GM18867 (cell line): ENCODE data around the gene TIMM22.

ENCODE experiments used
- ATAC-seq: cut with Tn5 transposase; IDR thresholded peaks from one replicate; pipeline ENCODE4 v1.9.1; 2021; ENCODE audit warnings: mild to moderate bottlenecking, moderate library complexity; ENCODE audit not compliant: unreplicated experiment

The TIMM22 gene

DNA sequence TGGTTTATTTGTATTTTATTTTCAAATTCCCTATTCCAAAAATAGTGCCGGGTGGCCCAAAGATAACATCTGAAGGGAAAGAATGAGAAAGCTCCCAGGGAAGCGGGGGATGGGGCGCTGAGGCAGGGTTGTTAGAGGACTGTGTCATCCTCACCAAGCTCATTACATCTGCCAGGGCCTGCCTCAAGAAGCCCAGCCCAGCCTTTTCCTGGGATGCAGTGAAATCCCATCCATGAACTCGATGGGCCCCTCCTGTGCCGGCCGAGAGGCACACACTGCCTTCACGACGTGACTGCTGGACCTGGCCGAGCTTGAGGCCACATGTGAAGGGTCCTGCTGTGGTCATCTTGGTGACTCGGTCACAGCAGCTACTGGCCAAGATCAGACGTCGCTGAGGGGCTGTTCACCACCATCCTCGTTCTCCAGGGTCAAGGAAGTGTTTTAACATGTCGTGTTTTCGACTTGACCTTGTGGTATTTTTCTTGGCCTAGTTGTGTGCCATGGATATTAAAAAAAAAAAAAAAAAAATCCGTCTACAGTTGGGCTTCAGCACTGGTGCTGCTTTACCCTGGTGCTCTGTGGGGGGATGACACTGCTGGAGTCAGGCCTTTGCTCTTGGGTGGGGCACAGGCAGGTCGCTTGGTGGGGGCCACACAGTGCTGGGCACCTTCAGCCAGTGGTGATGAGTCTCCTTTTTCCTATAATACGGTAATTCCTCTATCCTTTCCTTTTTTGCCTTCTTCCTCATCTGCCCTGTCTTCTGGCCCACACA lies 4.9 kb downstream of the TIMM22 start:
- no peak for ATAC-seq

DNA sequence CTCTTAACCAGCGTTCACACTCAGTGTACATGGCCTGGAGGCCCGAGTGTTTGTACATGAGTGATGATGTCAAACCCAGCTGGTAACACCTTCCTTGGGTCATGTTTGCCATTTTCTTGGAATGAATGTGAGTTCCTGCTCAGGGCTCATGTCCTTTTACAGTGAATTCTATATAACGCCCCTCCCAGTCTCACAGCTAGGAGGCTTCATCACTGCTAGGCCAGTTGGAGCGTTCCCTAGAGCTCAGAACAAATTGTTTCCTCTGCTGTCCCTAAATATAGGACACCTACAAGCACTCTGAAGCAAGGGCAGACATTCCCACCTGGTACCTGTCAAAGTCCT lies 5.5 kb downstream of the TIMM22 start:
- ATAC-seq = no peak

DNA sequence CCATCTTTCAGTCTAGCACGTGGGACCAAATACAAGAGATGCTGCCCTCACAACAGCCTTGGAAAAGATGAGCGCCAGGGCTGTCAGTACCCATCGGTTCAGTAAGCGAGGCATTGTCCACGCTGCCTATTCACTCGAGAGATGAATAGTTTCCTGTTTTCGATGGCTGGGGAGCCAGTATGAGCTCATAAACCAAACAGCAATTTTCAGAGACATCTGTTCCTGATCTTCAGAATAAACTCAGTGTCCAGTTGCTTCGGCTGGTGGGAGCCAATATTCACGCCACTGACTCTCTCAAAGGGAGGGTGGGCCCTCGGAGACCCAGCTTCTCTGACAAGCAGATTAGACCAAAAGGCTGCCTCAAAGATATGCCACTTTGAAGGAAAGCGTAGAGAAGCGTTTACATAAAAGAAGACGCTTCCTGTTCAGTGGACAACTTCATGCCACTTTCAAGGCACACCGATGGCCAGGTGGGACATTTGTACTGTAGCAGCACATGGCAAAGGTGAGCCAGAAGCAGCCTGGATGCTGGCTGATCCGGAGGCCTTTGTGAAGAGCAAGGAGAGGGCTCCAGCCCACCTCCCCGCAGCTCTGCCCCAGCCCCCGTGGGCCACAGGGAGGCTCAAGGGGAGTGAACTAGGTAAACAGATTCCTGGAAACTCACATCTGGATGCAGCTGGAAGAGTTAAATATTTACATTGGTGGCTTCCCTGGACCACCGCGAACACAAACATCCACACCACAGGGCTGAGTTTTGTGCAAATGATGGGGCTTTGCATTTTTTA lies 6.0 kb downstream of the TIMM22 start:
- no peak for ATAC-seq

DNA sequence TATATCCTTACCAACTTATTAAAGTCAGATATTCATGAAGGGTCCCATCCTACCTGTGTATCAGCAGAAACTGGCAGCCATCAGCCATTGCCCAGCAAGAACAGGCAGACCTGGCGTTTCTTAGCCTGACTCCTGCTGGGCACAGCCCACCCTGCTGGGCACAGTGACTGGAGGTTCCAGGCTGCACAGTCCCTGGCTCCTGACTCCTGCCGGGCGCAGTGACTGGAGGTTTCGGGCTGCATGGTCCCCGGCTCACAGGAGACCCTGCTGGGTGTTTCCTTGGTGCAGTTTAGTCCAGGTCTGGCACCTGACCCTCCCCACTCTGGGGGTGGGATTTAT lies 6.7 kb downstream of the TIMM22 start:
- ATAC-seq = no peak

DNA sequence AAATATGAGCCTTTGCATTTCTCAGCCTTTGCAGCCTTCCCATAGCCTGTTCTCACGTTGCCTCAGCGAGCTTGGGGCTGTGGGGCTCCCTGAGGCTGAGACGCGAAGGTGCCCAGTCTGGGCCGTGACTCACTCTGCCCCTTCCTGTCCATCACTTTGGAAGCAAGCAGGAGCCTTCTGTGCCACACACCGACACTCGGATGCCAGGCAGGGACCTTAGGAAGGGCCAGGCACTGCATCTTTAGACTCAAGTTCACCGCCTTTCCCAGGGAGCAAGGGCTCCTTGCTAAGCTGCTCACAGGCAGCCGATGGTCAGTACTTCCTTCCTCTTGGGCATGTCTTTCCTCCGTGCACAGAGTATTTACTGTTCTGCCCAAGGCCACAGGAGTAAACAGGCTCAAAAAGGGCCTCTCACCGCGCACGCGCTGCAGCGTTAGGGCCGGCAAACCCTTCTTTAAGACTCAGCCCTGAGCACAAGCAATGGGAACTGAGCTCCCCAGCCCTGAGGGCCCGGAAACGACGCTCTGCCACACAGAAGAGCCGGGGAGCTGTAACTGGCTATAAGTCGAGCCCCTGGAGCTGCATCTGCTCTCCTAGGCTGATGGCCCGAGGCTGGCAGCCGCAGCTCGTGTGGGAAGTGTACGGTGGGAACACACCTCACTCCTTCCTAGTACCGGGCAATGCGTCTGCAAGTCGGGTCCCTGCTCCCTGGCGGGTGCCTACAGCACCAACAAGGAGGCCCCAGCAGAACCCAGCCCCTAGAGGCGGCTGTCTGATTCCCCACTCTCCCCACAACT lies 7.2 kb downstream of the TIMM22 start:
- no peak for ATAC-seq

DNA sequence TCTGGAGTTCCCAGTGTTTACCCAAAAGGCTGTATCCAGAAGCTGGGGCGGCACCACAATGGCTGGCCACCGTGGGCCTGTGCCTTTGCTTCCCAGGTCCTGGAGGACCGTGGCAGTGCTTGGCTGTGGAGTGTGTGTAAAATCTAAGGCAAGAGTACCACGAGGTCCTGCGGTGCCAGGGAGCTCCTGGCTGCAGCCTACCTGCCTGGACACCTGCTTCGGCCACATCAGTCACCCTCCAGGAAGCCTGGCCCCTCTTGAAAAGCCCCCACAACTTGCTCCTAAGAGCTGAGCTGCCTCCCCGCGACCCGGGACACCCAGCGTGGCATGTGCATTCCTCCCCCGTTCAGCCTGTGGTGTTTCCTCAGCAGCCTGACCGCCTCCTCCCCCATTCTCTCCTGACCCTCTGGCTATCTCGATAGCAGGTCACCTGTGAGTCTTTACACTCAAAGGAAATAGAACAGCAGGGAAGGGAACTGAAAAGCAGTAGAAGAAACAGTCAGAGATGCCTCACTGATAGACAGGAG lies 7.9 kb downstream of the TIMM22 start:
- ATAC-seq = no peak

DNA sequence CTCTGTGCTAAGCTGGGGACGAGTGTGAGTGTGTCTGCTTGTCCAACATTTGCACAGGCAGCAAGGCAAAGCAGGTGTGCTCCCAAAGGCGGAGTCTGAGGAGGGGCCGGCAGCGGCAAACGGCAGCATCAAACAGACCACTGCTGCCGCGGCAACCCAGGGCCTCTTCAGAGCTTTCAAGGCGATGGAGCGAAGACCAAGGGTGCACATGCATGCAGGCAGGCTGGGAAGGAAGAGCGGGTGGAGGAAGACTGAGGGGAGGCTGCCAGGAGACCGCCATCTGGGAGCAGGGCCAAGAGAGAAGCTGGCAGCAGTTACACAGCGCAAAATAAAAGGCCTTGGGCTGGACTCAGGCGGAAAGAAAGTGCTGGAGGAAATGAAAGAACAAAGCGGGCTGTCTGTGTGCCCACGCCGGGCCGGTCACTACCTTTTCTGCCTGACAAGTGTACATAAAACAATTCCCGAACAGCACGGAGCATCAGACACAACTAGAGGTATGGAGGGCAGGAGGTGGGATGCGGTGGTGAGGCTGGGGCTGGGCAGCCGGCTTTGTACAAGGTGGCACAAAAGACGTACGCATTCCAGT lies 8.5 kb downstream of the TIMM22 start:
- no peak for ATAC-seq

DNA sequence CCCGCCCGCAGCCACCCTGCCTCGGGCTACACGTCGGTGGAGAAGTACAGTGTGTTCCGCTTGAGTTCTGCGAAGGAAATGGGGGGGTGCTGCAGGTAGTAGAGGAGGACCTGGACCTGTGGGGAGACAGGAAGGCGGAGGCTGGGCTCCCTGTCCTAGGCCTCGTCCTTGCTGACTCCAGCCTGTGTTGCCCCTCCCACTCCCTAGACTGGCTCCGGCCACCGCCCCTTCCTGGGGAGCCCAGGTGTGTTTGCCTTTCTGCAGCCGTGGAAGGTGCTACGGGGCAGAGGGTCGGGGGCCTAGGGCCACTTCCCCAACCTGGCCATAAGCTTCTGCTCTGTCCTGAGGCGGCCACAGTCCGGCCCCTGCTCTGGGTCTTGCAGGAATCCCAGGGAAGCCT lies 9.1 kb downstream of the TIMM22 start:
- ATAC-seq = no peak

DNA sequence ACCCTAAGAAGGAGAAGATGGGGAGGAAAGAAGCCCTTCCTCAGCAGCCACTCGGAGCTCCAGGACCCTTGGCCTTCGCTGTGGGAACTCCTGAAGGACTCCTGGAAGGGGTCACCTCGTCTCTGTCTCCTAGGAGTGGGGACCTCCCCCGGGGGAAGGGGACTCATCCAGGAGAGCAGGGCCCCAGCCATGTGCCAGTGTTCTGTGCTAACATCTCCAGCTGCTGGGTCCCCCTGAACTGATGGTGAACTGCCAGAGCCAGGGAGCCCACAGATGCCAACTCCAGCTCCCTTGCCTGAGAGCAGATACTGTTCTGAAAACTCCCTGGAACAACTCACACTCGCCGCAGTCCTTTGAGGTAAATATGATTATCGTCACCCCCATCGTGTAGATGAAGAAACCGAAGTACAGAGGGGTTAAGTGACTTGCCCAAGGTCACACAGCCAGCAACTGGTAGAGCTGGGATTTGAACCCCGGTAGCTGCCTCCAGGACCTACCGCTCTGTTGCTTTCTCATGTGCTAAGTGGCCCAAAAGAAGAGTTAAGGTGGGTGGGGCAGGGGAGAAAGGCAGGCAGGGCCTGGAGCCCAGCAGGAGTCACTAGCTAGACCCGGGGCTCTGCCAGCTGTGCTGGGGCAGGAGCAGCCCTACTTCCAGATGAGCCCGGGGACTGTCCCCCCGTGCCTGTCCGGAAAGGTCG lies 10.5 kb downstream of the TIMM22 start:
- no peak for ATAC-seq

DNA sequence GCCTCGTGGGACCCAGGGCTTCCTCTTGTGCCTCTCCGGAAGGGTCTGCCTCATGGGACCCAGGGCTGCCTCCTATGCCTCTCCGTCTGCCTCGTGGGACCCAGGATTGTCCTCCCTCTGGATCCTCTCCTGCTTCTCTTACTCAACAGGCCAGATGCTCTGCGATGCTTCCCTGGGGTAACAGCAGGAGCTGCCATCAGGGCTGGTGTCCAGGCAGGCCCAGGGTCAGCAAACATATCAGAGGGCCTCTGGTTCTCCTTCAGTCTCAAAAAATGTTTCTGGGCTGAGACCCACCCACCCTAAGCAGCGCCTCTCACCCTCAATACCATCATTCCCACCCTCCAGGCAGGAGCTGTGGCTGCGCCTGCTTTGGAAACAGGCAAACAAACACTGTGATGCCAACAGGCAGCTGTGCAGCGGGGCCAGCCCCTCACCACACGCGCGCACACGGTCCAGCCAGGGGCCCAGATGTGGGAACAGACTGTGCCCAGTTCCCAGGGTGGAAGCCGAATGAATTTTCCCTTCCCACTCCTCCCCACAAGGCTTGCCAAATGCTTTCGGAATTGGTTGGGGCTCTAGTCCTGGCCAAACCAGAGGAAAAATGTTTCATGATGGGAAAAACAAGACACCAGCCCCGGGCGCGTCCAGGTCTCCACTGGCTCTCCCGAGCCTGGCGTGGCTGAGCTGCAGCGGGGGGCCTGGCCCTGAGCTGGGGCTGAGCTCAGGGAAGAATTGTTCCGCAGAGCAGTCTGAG lies 11.3 kb downstream of the TIMM22 start:
- ATAC-seq = no peak

DNA sequence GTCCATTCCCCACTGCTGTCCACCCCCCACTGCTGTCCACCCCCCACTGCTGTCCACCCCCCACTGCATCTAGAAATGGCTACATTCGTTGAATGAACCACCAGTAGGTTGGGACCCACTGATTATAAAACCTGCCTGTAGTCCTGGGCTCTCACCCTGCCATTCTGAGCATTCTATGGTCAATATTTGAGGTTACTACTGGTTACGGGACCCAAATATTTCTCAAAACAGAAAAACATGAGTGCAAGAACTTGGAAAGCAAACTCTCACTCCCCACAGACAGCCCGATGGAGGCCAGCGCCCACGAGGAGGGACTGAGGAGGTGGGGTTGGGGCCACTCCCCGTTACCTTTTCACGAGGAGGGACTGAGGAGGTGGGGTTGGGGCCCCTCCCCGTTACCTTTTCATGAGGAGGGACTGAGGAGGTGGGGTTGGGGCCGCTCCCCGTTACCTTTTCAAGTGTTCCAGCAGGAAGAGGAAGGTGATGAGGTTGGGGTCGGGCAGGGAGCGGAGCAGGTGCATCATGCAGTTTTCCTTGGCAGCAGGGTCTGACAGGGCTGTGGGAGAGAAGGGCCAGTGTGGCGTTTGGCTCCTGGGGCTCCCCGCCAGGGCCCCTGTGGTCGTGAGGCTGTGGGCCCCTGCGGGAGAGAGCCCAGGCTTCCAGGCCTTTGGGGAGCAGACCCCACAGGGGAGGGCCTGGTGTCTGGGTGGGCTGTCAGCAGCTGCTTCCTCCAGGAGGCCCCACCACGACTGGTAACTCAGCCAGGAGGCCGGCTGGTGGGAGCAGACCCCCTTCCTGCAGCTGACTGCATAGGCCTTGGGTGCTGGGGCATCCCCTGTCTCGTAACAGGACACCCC lies 12.5 kb downstream of the TIMM22 start:
- ATAC-seq = no peak

DNA sequence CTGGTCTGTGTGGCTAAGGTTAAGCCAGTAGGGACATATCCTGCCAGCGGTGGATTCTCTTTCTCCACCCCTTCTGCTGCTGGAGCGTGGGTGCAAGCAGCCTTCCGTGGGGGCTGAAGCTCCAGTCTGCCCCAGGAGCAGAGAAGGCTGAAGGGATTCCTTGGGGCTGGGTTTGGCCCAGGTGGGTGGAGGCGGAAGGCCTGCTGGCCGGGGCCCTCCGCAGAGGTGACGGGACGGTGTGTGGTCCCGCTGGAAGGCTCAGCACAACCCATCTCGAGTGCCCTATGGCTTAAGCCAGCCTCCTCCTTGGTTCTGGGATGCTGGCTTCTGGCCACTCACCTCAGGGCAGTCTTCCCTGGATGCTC lies 13.1 kb downstream of the TIMM22 start:
- no peak for ATAC-seq

DNA sequence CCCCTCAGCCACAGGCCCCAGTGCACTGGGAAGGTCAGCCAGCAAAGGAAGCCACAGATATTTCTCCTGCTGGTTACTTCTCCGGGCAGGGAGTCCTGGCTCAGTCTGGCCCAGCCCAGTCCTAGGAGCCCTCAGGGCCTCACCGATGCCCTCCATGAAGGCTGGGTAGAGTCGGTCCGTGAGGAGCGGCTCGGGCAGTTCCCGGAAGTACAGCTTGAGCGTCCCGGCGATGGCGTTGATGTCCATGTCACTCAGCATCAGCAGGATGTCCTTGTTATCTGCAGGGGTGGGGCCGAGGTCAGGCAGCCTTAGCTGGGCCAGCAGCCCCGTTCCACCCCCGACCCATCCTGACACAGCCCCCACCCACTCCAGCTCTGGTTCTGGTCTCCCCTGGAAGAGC lies 13.7 kb downstream of the TIMM22 start:
- ATAC-seq = no peak

DNA sequence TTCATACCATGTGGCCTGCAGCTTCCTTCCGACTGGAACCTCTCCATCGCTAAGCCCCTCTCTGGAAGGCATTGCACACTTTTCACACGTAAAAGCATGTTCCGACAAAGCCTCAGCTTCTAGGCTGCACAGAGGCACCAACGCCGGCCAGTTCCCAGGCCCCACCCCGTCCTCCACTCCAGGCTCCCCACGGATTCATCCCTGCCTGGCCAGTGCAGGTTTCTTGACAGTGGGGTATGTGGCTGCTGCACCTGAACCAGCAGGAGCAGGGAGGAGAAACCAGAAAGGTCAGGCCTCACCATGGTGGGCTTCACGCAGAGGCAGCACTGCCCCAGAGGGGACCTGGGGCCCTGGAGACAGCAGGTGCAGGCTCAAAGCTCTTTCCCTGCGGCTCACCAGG lies 14.2 kb downstream of the TIMM22 start:
- no peak for ATAC-seq

DNA sequence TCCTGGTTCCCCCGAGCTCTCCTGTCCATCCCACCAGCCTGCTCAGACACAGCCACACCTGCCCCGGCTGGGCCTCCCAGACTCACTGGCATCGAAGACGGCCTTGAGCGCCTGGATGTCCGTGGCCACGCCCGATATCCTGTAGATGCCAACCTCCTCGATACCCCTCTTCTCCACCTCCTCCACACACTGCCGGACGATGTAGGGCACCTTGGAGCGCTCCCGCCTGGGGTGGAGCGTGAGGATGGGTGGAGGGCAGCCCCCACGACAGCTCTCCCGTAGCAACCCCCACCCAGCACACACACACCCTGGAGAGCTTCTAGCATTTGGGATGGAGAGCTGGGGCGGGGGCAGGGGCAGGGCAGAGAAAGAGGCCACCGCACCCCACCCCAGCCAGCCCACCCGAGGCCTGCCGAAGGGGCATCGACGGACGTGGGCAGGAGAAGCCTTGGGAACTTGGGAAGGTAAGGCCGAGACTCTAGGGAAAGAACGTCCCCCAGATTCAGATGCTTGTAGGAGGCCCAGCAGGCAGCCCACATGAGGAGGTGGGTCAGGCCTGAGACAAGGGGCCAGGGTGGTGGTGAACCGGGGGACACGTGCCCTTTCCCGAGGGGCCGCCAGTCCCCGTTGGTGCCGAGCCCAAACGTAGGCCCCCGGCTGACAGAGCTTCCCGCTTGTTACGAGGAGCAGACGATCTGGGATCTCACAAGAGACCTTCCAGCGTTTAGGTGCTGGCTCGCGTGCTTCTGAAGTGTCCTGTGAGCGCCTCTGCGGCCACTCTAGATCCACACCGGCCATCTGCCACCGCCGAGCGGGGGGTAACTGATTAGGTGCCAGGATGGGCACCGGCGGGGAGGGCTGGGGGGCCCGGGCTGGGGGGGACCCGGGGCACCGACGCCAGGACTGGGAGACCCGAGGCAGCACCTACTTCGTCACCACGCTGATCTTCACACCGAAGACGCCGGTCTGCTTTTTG lies 15.1 kb downstream of the TIMM22 start:
- ATAC-seq = no peak

DNA sequence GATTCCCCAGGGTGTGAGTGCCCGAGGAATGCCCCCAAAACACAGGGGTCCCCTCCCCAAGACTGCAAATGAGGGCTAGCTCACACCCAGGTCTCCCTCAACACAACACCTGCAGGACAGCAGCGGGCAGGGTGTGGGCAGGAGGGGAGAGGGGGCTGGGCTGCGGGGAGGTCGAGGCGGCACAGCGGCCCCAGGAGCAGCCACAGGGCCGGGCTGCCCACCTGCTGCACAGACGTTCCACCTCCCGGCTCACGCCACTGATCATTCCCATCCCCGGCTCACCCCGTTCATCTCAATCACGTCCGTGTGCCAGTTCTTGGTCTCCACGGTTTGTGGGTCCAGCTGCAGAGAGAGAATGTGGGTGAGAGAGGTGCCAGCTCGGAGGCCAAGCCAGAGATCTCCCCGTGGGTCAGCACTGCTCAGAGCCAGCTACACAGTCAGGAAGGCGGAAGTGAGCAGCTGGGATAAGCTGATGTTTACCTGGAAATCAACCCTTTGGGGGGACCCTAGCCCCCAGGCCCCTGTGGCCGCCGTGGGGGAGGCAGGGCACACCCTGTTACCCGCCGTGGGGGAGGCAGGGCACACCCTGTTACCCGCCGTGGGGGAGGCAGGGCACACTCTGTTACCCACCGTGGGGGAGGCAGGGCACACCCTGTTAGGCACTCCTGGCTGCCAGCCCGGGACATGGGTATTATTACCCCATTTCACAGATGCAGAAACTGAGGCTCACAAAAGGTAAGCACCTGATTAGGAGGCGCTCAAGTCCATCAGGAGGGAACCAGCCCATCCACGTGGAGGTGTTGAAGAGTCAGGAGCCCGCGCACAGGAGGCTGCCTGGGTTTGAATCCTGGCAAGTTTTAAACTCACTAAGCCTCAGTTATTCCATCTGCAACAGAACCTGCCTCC lies 16.1 kb downstream of the TIMM22 start:
- no peak for ATAC-seq

DNA sequence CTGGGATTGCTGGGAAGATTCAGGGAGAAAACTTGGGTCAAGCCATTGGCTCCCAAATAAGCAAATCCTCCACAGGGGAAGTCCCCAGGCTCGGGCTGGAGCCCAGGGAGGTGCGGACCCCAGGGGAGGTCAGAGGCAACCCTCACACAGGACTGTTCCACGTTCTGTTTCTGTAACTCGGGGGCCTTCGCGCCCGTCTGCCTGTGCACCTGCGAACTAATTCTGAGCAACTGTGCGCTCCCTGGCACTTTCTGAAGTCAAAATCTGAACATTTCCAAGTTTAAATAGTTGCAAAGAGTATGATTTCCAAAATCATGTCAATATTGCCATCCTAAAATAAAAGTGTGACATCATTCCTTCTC lies 16.8 kb downstream of the TIMM22 start:
- no peak for ATAC-seq
